ENCODE data around the gene FBLL1. TPM values are rescaled to one million over a fixed set of nuclear protein-coding genes. Genes with fewer than 3 reads are reported as not detected.

FBLL1 gene
- total and polyA plus RNA-seq, 9 of the 15 experiments (the other 6 are each of a cell fraction or from before 2014, with no cell fraction given) = not detected

GRCh38 chr5:168550656-168551055, 21.6 kb downstream of the FBLL1 start:
- intact Hi-C loops (cut with micrococcal nuclease) = no loop called here
- FAIRE-seq = no peak

GRCh38 chr5:168552146-168552545, 23.0 kb downstream of the FBLL1 start:
- CTCF ChIA-PET (ENCODE audit: low intra/inter-chr PET ratio) = no interaction called here
- no peaks in the 10 kb centered on the region for H3K9me1 ChIP-seq (ENCODE audit: control insufficient read depth, insufficient read depth, low read length)
- no peak for FAIRE-seq
- H4K20me1 ChIP-seq (replicated peaks; ENCODE audit: control insufficient read depth, insufficient read depth, low read length) = no peaks in the 10 kb centered on the region
- no peak overlapping the region for H3K4me3 ChIP-seq
- no peak for DNase-seq (ENCODE audit: extremely low read depth in 1 of 4, low spot score in 3 of 4)
- no TSS peak for BruUV-seq (replicated peaks)
- TF ChIP-seq CBFA2T3 (IDR thresholded peaks at IDR 0.05) (no peak), CEBPB (tag; IDR thresholded peaks at IDR 0.05) (no peak), THRA (IDR thresholded peaks at IDR 0.05) (no peak), ETS2 (tag; IDR thresholded peaks at IDR 0.05; ENCODE audit: borderline replicate concordance, poor library complexity, severe bottlenecking) (no peak), USF2 (CRISPR knock-in tag; IDR thresholded peaks at IDR 0.05) (no peak), TAF7 (tag; IDR thresholded peaks at IDR 0.05) (no peak), CTBP1 (IDR thresholded peaks at IDR 0.05; ENCODE audit: borderline replicate concordance) (no peak), ZNF583 (CRISPR knock-in tag; IDR thresholded peaks at IDR 0.05) (no peak), ZNF766 (CRISPR knock-in tag; conservative IDR thresholded peaks at IDR 0.05) (no peak), NR2F6 (CRISPR knock-in tag; IDR thresholded peaks at IDR 0.05) (no peak)
- H3K79me2 ChIP-seq (ENCODE audit: control insufficient read depth, insufficient read depth, low read length) = peaks cover 7% of the 10 kb centered on the region; the same call in 1 of the 3 replicates
- no peaks in the 10 kb centered on the region for H3K9me3 ChIP-seq (replicated peaks; ENCODE audit: control insufficient read depth, insufficient read depth, low read depth, low read length)
- H3K9ac ChIP-seq (ENCODE audit: insufficient read depth in 1 of 2, low read depth in 2 of 2, low read length in 2 of 2) = no peak overlapping the region
- no peak overlapping the region for H2AFZ ChIP-seq (ENCODE audit: low read depth, low read length)
- H3K27me3 ChIP-seq (ENCODE audit: control insufficient read depth in 2 of 2, insufficient read depth in 2 of 2, low read length in 2 of 2) = no peaks in the 10 kb centered on the region
- POLR2A ChIA-PET = no interaction called here
- H3K36me3 ChIP-seq (ENCODE audit: control insufficient read depth, insufficient read depth, low read length) = peaks cover 74% of the 10 kb centered on the region
- no peak for ATAC-seq
- intact Hi-C loops (cut with micrococcal nuclease) = no loop called here
- 65% methylated on average over 1 of the region's 1 CpG for WGBS (ENCODE audit: insufficient coverage, low coverage, missing lambda C conversion rate)
- no peaks in the 10 kb centered on the region for H3K4me1 ChIP-seq (replicated peaks in 1 of 2; ENCODE audit: control insufficient read depth in 2 of 2, insufficient read depth in 2 of 2, low read length in 2 of 2)
- H3K27ac ChIP-seq (ENCODE audit: extremely low read depth, low read depth, low read length) = no peak overlapping the region
- in situ Hi-C loops (cut with MboI) = no loop called here
- no peak overlapping the region for H3K4me2 ChIP-seq (ENCODE audit: insufficient read depth, low read length)

More at GRCh38 chr5:168550656-168551055, 21.6 kb downstream of the FBLL1 start:
- no peak overlapping the region for H3K27ac ChIP-seq (ENCODE audit: extremely low read depth, low read depth, low read length)
- no peaks in the 10 kb centered on the region for H3K9me1 ChIP-seq (ENCODE audit: control insufficient read depth, insufficient read depth, low read length)
- no peaks in the 10 kb centered on the region for H3K9me3 ChIP-seq (replicated peaks; ENCODE audit: control insufficient read depth, insufficient read depth, low read depth, low read length)
- H4K20me1 ChIP-seq (replicated peaks; ENCODE audit: control insufficient read depth, insufficient read depth, low read length) = no peaks in the 10 kb centered on the region
- CTCF ChIA-PET (ENCODE audit: low intra/inter-chr PET ratio) = no interaction called here
- ATAC-seq (no peak), DNase-seq (ENCODE audit: extremely low read depth in 1 of 4, low spot score in 3 of 4) (no peak)
- POLR2A ChIA-PET = no interaction called here
- H3K4me1 ChIP-seq (replicated peaks in 1 of 2; ENCODE audit: control insufficient read depth in 2 of 2, insufficient read depth in 2 of 2, low read length in 2 of 2) = no peaks in the 10 kb centered on the region
- peaks cover 59% of the 10 kb centered on the region; the same call in 2 of the 3 replicates for H3K36me3 ChIP-seq (ENCODE audit: control insufficient read depth, insufficient read depth, low read length)
- H3K27me3 ChIP-seq (ENCODE audit: control insufficient read depth in 2 of 2, insufficient read depth in 2 of 2, low read length in 2 of 2) = no peaks in the 10 kb centered on the region
- in situ Hi-C loops (cut with MboI) = no loop called here
- H3K9ac ChIP-seq (ENCODE audit: insufficient read depth in 1 of 2, low read depth in 2 of 2, low read length in 2 of 2) = no peak overlapping the region
- no peak overlapping the region for H3K4me3 ChIP-seq
- H3K79me2 ChIP-seq (ENCODE audit: control insufficient read depth, insufficient read depth, low read length) = peaks cover 4% of the 10 kb centered on the region; the same call in 1 of the 3 replicates
- no peak overlapping the region for H3K4me2 ChIP-seq (ENCODE audit: insufficient read depth, low read length)
- H2AFZ ChIP-seq (ENCODE audit: low read depth, low read length) = no peak overlapping the region
- BruUV-seq (replicated peaks) = no TSS peak
- TF ChIP-seq DACH1 (IDR thresholded peaks at IDR 0.05; ENCODE audit: partially characterized antibody) (no peak), PPARD (CRISPR knock-in tag; IDR thresholded peaks at IDR 0.05) (no peak), KLF6 (CRISPR knock-in tag; IDR thresholded peaks at IDR 0.05; ENCODE audit: borderline replicate concordance) (no peak), ARID1B (IDR thresholded peaks at IDR 0.05) (no peak), TAF1 (IDR thresholded peaks at IDR 0.05; ENCODE audit: control insufficient read depth, extremely low read depth, insufficient read depth, low read length, severe bottlenecking) (no peak), ZNF444 (CRISPR knock-in tag; IDR thresholded peaks at IDR 0.05) (no peak), SRSF1 (IDR thresholded peaks at IDR 0.05; ENCODE audit: low read depth, low read length) (no peak)

Data from K562 (cell line).